ENCODE measurements around the gene ARID3C.
A peak's percentile ranks its signal among the peaks of the same experiment; 100 is the strongest.

GRCh38 chr9:34646211-34647083 lies 17.6 kb upstream of the ARID3C start, which contains the start of gene GALT:
- TF ChIP-seq CTCF (conservative IDR thresholded peaks at IDR 0.05 in 1 of 2, IDR thresholded peaks at IDR 0.05 in 1 of 2; ENCODE audit: extremely low read depth in 1 of 2, insufficient read depth in 1 of 2, low read depth in 1 of 2, low read length in 2 of 2) (peak; percentile 10 to 49), EZH2 (IDR thresholded peaks at IDR 0.05; ENCODE audit: borderline replicate concordance, low read length) (no peak)
